B cell (primary cell): ENCODE data around the gene SEMA4D. TPM values are rescaled to one million over a fixed set of nuclear protein-coding genes. Genes with fewer than 3 reads are reported as not detected.

ENCODE experiments used
- ATAC-seq: fragments of 200-7000 bp; cut with Tn5 transposase; one replicate; pipeline ENCODE4 v1.10.0; 2021; ENCODE audit warnings: low read depth, mild to moderate bottlenecking, moderate number of reproducible peaks, moderate library complexity
- CTCF ChIA-PET: fragments of 350-600 bp; sonication (Branson Sonifier 250); formaldehyde crosslinking; loops from one replicate; lab custom pipeline; 2021; ENCODE audit warnings: antibody characterized with exemption, inconsistent platforms; lab: Charles Lee
- POLR2A ChIA-PET: fragments of 350-600 bp; sonication (Branson Sonifier 250); formaldehyde crosslinking; loops from one replicate; lab custom pipeline; 2021; ENCODE audit warnings: antibody characterized with exemption; lab: Charles Lee
- DNase-seq: peaks from one replicate; pipeline ENCODE4 v3.0.0; 2013
- H2AFZ ChIP-seq: 2 replicates; pipeline ENCODE4 v1.6.1; 2012; ENCODE audit warnings: mild to moderate bottlenecking, low read depth, low read length; ENCODE audit not compliant: insufficient read depth, poor library complexity, severe bottlenecking
- H3K27ac ChIP-seq, 2 donors: 1 replicate in 1 of 2; 2 replicates in 1 of 2; pipeline ENCODE4 v1.5.1; 2012 to 2013; ENCODE audit warnings: low read length in 2 of 2, mild to moderate bottlenecking in 2 of 2, moderate library complexity in 1 of 2
- H3K27me3 ChIP-seq, 4 experiments: fragments of 200-600 bp in 1 of 4; sonication (generic) in 1 of 4; replicated peaks in 1 of 4; 1 replicate in 2 of 4; 2 replicates in 2 of 4; pipeline versions ENCODE4 v1.6.1 to v1.7.0; 2013 to 2016; ENCODE audit warnings: low read length in 3 of 4, mild to moderate bottlenecking in 2 of 4, mixed read lengths in 1 of 4, moderate library complexity in 1 of 4; ENCODE audit not compliant: insufficient read depth in 4 of 4, control insufficient read depth in 3 of 4; ENCODE audit errors: control extremely low read depth in 1 of 4
- H3K36me3 ChIP-seq, 2 experiments: replicated peaks in 1 of 2; 1 replicate in 1 of 2; 2 replicates in 1 of 2; pipeline versions ENCODE4 v1.6.1 to v1.7.1; 2013; ENCODE audit warnings: low read length in 1 of 2; ENCODE audit not compliant: insufficient read depth in 2 of 2, control insufficient read depth in 1 of 2; ENCODE audit errors: control extremely low read depth in 1 of 2, extremely low read depth in 1 of 2
- H3K4me1 ChIP-seq, 2 donors: fragments of 200-600 bp in 1 of 2; sonication (generic) in 1 of 2; 1 replicate in 1 of 2; 2 replicates in 1 of 2; pipeline versions ENCODE4 v1.5.1 to v1.6.1; 2013 to 2017; ENCODE audit warnings: low read length in 2 of 2; ENCODE audit not compliant: control insufficient read depth in 2 of 2, insufficient read depth in 2 of 2
- H3K4me2 ChIP-seq: replicated peaks from 2 replicates; pipeline ENCODE3; 2012; ENCODE audit warnings: mild to moderate bottlenecking, low read depth, low read length; ENCODE audit not compliant: poor library complexity, severe bottlenecking
- H3K4me3 ChIP-seq, 5 experiments: fragments of 200-600 bp in 1 of 5; sonication (generic) in 1 of 5; 1 replicate in 3 of 5; 2 replicates in 2 of 5; pipeline versions ENCODE4 v1.5.1 to v1.7.0; 2011 to 2016; ENCODE audit warnings: low read length in 4 of 5, mild to moderate bottlenecking in 4 of 5, low read depth in 2 of 5, control low read depth in 1 of 5, moderate library complexity in 1 of 5; ENCODE audit not compliant: insufficient read depth in 1 of 5; ENCODE audit errors: control extremely low read depth in 1 of 5, extremely low read depth in 1 of 5
- H3K79me2 ChIP-seq: fragments of 200-600 bp; sonication (generic); one replicate; pipeline ENCODE4 v1.6.0; 2016; ENCODE audit warnings: low read length; ENCODE audit not compliant: control insufficient read depth, insufficient read depth
- H3K9ac ChIP-seq: fragments of 200-600 bp; sonication (generic); 2 replicates; pipeline ENCODE4 v1.6.1; 2017; ENCODE audit warnings: mild to moderate bottlenecking, low read length, moderate library complexity
- H3K9me3 ChIP-seq, 3 donors: one replicate each; pipeline versions ENCODE4 v1.6.1 to v1.7.1; 2013; ENCODE audit warnings: low read length in 2 of 3; ENCODE audit not compliant: control insufficient read depth in 2 of 3, insufficient read depth in 1 of 3; ENCODE audit errors: control extremely low read depth in 1 of 3
- H4K20me1 ChIP-seq: 2 replicates; pipeline ENCODE4 v1.6.0; 2012; ENCODE audit warnings: mild to moderate bottlenecking, low read length; ENCODE audit not compliant: insufficient read depth, control insufficient read depth, poor library complexity, severe bottlenecking
- H3K27ac Mint-ChIP-seq: one replicate; pipeline ENCODE4 v1.8.0; 2021; ENCODE audit warnings: mixed read lengths
- H3K27me3 Mint-ChIP-seq: one replicate; pipeline ENCODE4 v1.8.0; 2021; ENCODE audit warnings: mixed read lengths
- H3K4me1 Mint-ChIP-seq: one replicate; pipeline ENCODE4 v1.8.0; 2021; ENCODE audit warnings: mixed read lengths
- H3K4me3 Mint-ChIP-seq: one replicate; pipeline ENCODE4 v1.8.0; 2021; ENCODE audit warnings: mixed read lengths
- H3K9me3 Mint-ChIP-seq: one replicate; pipeline ENCODE4 v1.8.0; 2022; ENCODE audit warnings: mixed read lengths; ENCODE audit not compliant: insufficient read depth
- CTCF ChIP-seq: fragments of 200-600 bp; IDR thresholded peaks from one replicate; pipeline ENCODE4 v1.8.0; 2022; ENCODE audit warnings: antibody characterized with exemption, mild to moderate bottlenecking
- EZH2 ChIP-seq: IDR thresholded peaks from 2 replicates; pipeline ENCODE4 v1.6.1; 2012; ENCODE audit warnings: borderline replicate concordance, low read depth, mild to moderate bottlenecking, moderate library complexity, low read length; ENCODE audit not compliant: insufficient read depth, poor library complexity, severe bottlenecking
- WGBS: methylation state at CpG from one replicate; pipeline ENCODE4 v1.1.5; 2013; ENCODE audit warnings: missing lambda C conversion rate; ENCODE audit not compliant: insufficient coverage; 5-methylcytosine and 5-hydroxymethylcytosine counted together
- intact Hi-C: fragments of 100-400 bp; cut with micrococcal nuclease; formaldehyde crosslinking; loops from one replicate; pipeline ENCODE4 v1.10.0; 2022
- polyA plus RNA-seq: library from polyadenylated mRNA; depleted of rRNA; stranded (reverse); fragments of >200 nt; gene quantifications from 2 replicates; pipeline ENCODE4 v1.2.3, GENCODE V29; 2012
- total RNA-seq, 2 donors: library from RNA; stranded (reverse); fragments of 120-200 nt in 1 of 2; gene quantifications; 1 replicate in 1 of 2; 2 replicates in 1 of 2; pipeline versions ENCODE4 v1.2.3 to v1.2.4, GENCODE V29; 2013 to 2022

Gene SEMA4D
- total and polyA plus RNA-seq, 2 donors (not counting 1 experiment from before 2014, with no cell fraction given): 53.6 to 231 TPM

GRCh38 chr9:89450213-89450612 lies 47.7 kb downstream of the SEMA4D start:
- no peak overlapping the region for H3K27ac ChIP-seq
- POLR2A ChIA-PET: no interaction called here
- Mint-ChIP-seq H3K27ac (no peak overlapping the region), H3K4me3 (no peak overlapping the region), H3K9me3 (no peaks in the 10 kb centered on the region), H3K4me1 (peaks cover 58% of the 10 kb centered on the region), H3K27me3 (no peaks in the 10 kb centered on the region)
- H3K4me3 ChIP-seq: no peak overlapping the region
- peaks cover 95% of the 10 kb centered on the region for H3K79me2 ChIP-seq
- H3K36me3 ChIP-seq: peaks cover 2 to 43% of the 10 kb centered on the region in 2 experiments
- DNase-seq: no peak
- H3K9me3 ChIP-seq: no peaks in the 10 kb centered on the region
- H3K9ac ChIP-seq: no peak overlapping the region
- no peak for TF ChIP-seq EZH2
- TF ChIP-seq CTCF: no peak
- ATAC-seq: no peak
- peaks cover 79% of the 10 kb centered on the region for H4K20me1 ChIP-seq
- H3K4me1 ChIP-seq: peaks cover 29 to 46% of the 10 kb centered on the region in 2 donors
- H3K27me3 ChIP-seq: no peaks in the 10 kb centered on the region
- 100% methylated on average over 1 of the region's 2 CpGs for WGBS
- no peak overlapping the region for H2AFZ ChIP-seq
- intact Hi-C loops: no loop called here
- no peak overlapping the region for H3K4me2 ChIP-seq
- CTCF ChIA-PET: interaction anchor here (1.6 to 3.7 kb wide), 3 partner anchors 10 to 98 kb away, joined by 5 to 20 read pairs (median 7); no protein-coding TSS in a partner anchor

GRCh38 chr9:89449261-89449671 lies 48.6 kb downstream of the SEMA4D start:
- H3K9me3 ChIP-seq: no peaks in the 10 kb centered on the region
- no peaks in the 10 kb centered on the region for H3K9me3 Mint-ChIP-seq
- no peaks in the 10 kb centered on the region for H3K27me3 Mint-ChIP-seq
- 89% methylated on average over 16 of the region's 17 CpGs for WGBS
- H3K9ac ChIP-seq: no peak overlapping the region
- H3K27me3 ChIP-seq: no peaks in the 10 kb centered on the region
- peak overlapping the region; percentile 13 for H3K27ac Mint-ChIP-seq
- peaks cover 20 to 37% of the 10 kb centered on the region in 2 donors for H3K4me1 ChIP-seq
- peaks cover 77% of the 10 kb centered on the region for H4K20me1 ChIP-seq
- no peak overlapping the region for H3K4me2 ChIP-seq
- no peak for TF ChIP-seq EZH2
- no peak for TF ChIP-seq CTCF
- POLR2A ChIA-PET: no interaction called here
- no peak overlapping the region for H3K4me3 Mint-ChIP-seq
- no peak overlapping the region for H3K27ac ChIP-seq
- intact Hi-C loops: no loop called here
- H2AFZ ChIP-seq: no peak overlapping the region
- H3K79me2 ChIP-seq: peaks cover 92% of the 10 kb centered on the region
- CTCF ChIA-PET: interaction anchor here (0.6 to 3.7 kb wide), 4 partner anchors 9 to 127 kb away, joined by 3 to 20 read pairs (median 4); no protein-coding TSS in a partner anchor
- ATAC-seq: no peak
- H3K4me3 ChIP-seq: no peak overlapping the region
- H3K36me3 ChIP-seq: peaks cover 2 to 41% of the 10 kb centered on the region in 2 experiments
- no peak for DNase-seq
- peaks cover 59% of the 10 kb centered on the region for H3K4me1 Mint-ChIP-seq
